Glomerular endothelial cell (primary cell): ENCODE measurements around the gene DYNLT1. TPM values are rescaled to one million over a fixed set of nuclear protein-coding genes. Genes with fewer than 3 reads are reported as not detected.

Experiments
- DNase-seq: peaks from one replicate; pipeline ENCODE4 v3.0.0-alpha.2; 2011; ENCODE audit warnings: low read depth, low spot score; ENCODE audit errors: extremely low read depth
- total RNA-seq: library from RNA; depleted of rRNA; stranded (reverse); fragments of >200 nt; gene quantifications from 2 replicates; pipeline ENCODE4 v1.2.3, GENCODE V29; 2015

DYNLT1 gene
- total RNA-seq, 1 donor from 2014 or later = 193 TPM

- DNase-seq = no peak
Measured at GRCh38 chr6:158604048-158604406, 40.5 kb downstream of the DYNLT1 start.

DNA sequence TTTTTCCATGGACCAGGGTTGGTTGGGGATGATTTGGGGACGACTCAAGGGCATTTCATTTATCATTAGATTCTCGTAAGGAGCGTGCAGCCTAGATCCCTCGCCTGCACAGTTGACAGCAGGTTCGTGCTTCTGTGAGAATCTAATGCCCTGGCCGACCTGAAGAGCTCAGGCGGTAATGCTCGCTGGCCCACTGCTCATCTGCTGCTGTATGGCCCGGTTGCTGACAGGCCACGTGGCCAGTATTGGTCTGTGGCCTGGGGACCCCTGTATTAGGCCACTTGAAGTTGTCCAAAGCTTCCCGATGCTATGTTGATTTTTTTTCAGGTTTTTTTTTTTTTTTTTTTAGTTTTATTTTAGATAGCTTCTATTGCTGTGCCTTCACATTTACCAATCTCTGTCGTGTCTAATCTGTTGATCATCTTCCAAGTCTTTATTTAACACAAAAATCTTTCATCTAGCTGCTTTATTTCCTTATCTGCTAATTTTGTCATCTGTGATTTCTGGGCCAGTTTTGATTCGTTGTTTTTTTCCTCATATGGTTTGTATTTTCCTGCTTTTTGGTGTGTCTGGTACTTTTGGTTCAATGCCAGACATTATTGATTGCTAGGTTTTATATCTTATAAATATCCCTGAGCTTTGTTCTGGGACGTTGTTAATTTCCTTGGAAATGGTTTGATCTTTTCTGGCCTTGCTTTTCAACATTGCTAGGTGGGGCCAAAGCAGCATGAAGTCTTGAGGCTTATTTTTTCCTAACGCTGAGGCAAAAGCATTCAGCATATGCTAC, 41.1 kb downstream of the DYNLT1 start:
- no peak for DNase-seq

- DNase-seq = no peak
Measured at GRCh38 chr6:158599635-158600034, 44.9 kb downstream of the DYNLT1 start.

- DNase-seq = no peak
Measured at GRCh38 chr6:158597565-158597964, 47.0 kb downstream of the DYNLT1 start.

DNA sequence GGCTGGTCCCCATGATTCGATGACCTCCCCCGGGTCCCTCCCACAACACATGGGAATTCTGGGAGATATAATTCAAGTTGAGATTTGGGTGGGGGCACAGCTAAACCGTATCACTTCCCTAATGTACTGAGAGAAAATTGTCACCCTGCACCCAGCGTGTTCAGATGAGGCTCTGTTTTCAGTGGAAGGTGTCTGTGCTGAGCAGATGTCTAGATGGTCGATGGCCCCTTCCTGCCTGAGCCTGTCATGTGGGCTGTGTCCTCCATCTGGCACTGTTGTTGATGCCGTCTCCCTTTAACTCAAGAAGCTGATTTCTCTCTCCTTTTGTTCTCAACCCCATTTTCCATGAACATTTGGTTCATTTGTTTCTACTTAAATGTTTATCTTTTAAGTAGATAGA, 47.7 kb downstream of the DYNLT1 start:
- DNase-seq = no peak

- DNase-seq = no peak
Measured at GRCh38 chr6:158595223-158595622, 49.3 kb downstream of the DYNLT1 start.

- no peak for DNase-seq
Measured at GRCh38 chr6:158593670-158594069, 50.9 kb downstream of the DYNLT1 start.

DNA sequence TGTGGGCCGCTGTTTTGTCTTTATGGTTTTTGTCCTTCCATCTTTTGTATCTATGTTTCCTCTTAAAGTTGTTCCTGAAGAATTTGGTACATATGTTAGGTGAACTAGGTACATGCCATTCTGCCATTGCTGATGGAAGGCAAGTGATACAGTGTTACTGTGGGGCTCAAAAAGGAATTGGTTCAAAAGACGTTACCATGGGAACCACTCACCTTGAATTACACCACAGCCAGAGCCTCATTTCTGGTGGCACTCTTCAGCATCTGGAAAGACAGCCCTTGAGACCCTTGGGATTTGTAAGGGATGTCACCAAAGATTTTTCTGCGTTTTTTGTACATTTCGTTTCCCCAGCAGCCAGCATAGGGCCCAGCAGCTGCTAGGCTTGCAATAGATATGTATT, 52.7 kb downstream of the DYNLT1 start:
- DNase-seq = no peak

DNA sequence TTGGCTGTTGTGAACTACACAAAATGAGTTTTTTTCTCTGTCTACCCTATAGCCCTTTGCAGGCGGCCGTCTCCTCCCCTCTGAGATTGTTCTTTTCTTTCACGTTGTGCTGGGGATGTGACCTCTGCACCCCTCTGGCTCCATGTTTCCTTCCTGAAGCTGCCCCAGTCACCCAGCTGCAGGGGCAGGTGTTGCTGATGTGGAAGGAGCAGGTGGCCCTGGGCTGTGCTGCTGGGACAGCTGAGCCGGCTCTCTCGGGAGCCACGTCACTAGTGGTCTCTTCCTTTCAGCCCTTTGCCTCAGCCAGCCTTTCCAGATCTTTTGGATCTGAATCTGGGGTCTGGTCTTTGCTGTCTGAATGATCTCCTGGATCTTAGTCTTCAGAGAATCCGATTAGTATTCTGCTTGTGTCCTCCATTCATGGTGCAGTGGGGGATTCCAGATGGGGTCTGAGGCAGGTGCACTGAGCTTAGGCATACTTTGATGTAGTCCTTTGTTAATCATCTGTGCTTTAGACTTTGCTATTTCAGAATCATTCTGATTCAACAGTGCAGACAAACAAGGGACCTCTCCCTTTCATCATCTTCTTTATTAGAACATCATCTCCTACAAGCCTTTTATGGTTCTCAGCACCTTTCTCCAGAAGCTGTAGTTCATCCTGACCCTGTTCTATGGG, 53.3 kb downstream of the DYNLT1 start:
- no peak for DNase-seq

GRCh38 chr6:158589366-158589765, 55.2 kb downstream of the DYNLT1 start:
- DNase-seq = no peak

GRCh38 chr6:158586652-158587051, 57.9 kb downstream of the DYNLT1 start:
- DNase-seq = no peak

Other genes with a start within 250 kb of the DYNLT1 start
- gene TMEM181, start 84.7 kb downstream of the DYNLT1 start, total RNA-seq = 43.1 and 46.6 TPM in 2 replicates
- 2.2 and 4.4 TPM in 2 replicates for gene SYTL3, start 5.3 kb upstream of the DYNLT1 start, total RNA-seq
- gene EZR, start 174.6 kb upstream of the DYNLT1 start, total RNA-seq = 108 and 114 TPM in 2 replicates